Prostate gland (tissue), 2 donors: ENCODE results near the gene FGFR1OP2.

Experiments
- POLR2A ChIP-seq: fragments of 450-650 bp; IDR thresholded peaks from one replicate; pipeline ENCODE4 v1.6.1; 2016; ENCODE audit warnings: antibody characterized with exemption, mild to moderate bottlenecking
- TF ChIP-seq, protein P1 (sequence below), 4 experiments: fragments of 200-600 bp in 2 of 4; fragments of 450-650 bp in 2 of 4; sonication (generic) in 2 of 4; IDR thresholded peaks; 1 replicate in 3 of 4; 2 replicates in 1 of 4; pipeline ENCODE4 v1.5.1; 2016 to 2019; ENCODE audit warnings: antibody characterized with exemption in 4 of 4, mild to moderate bottlenecking in 2 of 4, moderate library complexity in 2 of 4

DNA sequence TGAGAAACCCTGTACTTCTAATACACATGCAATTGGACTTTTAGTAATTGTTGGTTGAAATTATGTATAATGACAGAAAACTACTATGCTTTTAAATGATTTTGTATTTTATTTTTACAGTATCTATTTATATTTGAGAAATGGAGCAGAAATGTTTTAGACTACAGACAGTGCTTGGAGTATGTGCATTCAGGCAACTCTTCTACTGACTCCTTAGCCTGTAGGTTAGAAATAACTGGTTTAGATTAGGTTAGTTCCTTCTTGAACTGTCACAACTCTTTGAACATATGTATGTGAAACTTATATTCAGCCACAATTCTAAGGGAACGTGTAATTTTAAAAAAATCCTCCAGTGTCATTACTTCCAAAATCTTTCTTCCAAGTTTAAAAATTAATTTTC, 1.7 kb downstream of the FGFR1OP2 start:
- TF ChIP-seq, protein P1, sequence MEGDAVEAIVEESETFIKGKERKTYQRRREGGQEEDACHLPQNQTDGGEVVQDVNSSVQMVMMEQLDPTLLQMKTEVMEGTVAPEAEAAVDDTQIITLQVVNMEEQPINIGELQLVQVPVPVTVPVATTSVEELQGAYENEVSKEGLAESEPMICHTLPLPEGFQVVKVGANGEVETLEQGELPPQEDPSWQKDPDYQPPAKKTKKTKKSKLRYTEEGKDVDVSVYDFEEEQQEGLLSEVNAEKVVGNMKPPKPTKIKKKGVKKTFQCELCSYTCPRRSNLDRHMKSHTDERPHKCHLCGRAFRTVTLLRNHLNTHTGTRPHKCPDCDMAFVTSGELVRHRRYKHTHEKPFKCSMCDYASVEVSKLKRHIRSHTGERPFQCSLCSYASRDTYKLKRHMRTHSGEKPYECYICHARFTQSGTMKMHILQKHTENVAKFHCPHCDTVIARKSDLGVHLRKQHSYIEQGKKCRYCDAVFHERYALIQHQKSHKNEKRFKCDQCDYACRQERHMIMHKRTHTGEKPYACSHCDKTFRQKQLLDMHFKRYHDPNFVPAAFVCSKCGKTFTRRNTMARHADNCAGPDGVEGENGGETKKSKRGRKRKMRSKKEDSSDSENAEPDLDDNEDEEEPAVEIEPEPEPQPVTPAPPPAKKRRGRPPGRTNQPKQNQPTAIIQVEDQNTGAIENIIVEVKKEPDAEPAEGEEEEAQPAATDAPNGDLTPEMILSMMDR (IDR thresholded peaks at IDR 0.05) = no peak
- TF ChIP-seq POLR2A = no peak
